GM12878 (cell line): ENCODE data around the gene S100A2. TPM values are rescaled to one million over a fixed set of nuclear protein-coding genes. Genes with fewer than 3 reads are reported as not detected.

ENCODE experiments used
- ATAC-seq: fragments of 200-7000 bp; cut with Tn5 transposase; 3 replicates; pipeline ENCODE4 v1.9.1; 2020; ENCODE audit warnings: mild to moderate bottlenecking, moderate library complexity
- BruUV-seq: library from RNA; stranded (reverse); fragments of 400-500 nt; replicated peaks from 2 replicates; lab custom pipeline; 2021; lab: Mats Ljungman, UMichigan
- CTCF ChIA-PET: fragments of 300-600 bp; sonication (Branson Sonifier 250); formaldehyde crosslinking; extraction: SDS; loops from one replicate; lab custom pipeline; 2021; ENCODE audit warnings: inconsistent platforms; lab: Yijun Ruan, JAX
- POLR2A ChIA-PET: fragments of 350-600 bp; formaldehyde crosslinking; extraction: SDS; loops from one replicate; lab custom pipeline; 2021; ENCODE audit warnings: inconsistent platforms; lab: Charles Lee
- RAD21 ChIA-PET: fragments of 300-600 bp; sonication (Branson Sonifier 250); formaldehyde crosslinking; loops from one replicate; lab custom pipeline; 2023; ENCODE audit warnings: antibody characterized with exemption; ENCODE audit not compliant: unreplicated experiment; lab: Charles Lee
- SMC1A ChIA-PET: fragments of 300-600 bp; sonication (Branson Sonifier 250); formaldehyde crosslinking; loops from one replicate; lab custom pipeline; 2023; ENCODE audit not compliant: unreplicated experiment, uncharacterized antibody; lab: Charles Lee
- DNase-seq: peaks from one replicate; pipeline ENCODE4 v3.0.0-alpha.2; 2011; ENCODE audit warnings: low read depth, low spot score
- FAIRE-seq: peaks from 3 replicates; lab custom pipeline; 2011; peaks lifted over from hg19 to GRCh38; lab: Jason Lieb, UNC
- H2AFZ ChIP-seq: 2 replicates; pipeline ENCODE4 v1.6.0; 2011; ENCODE audit warnings: low read depth, low read length, control low read depth; ENCODE audit not compliant: control insufficient read depth
- H3K27ac ChIP-seq: 2 replicates; pipeline ENCODE4 v1.5.1; 2011; ENCODE audit warnings: control low read depth; ENCODE audit not compliant: control insufficient read depth, insufficient read depth
- H3K27me3 ChIP-seq, 2 experiments: replicated peaks in 1 of 2; 2 replicates each; pipeline versions ENCODE4 v1.6.0 to v1.6.1; 2011; ENCODE audit warnings: low read length in 1 of 2; ENCODE audit not compliant: control insufficient read depth in 2 of 2, insufficient read depth in 2 of 2
- H3K36me3 ChIP-seq, 2 experiments: 2 replicates each; pipeline ENCODE4 v1.5.1; 2011; ENCODE audit warnings: low read length in 1 of 2; ENCODE audit not compliant: control insufficient read depth in 2 of 2, insufficient read depth in 2 of 2
- H3K4me1 ChIP-seq: 2 replicates; pipeline ENCODE4 v1.6.1; 2011; ENCODE audit warnings: mild to moderate bottlenecking, low read length, moderate library complexity, mixed read lengths; ENCODE audit not compliant: control insufficient read depth, insufficient read depth
- H3K4me2 ChIP-seq: 2 replicates; pipeline ENCODE4 v1.6.0; 2011; ENCODE audit warnings: control low read depth; ENCODE audit not compliant: control insufficient read depth, insufficient read depth
- H3K4me3 ChIP-seq: fragments of 200-600 bp; sonication (generic); 2 replicates; pipeline ENCODE4 v1.5.1; 2016
- H3K79me2 ChIP-seq: 2 replicates; pipeline ENCODE4 v1.6.0; 2011; ENCODE audit warnings: low read length; ENCODE audit not compliant: control insufficient read depth, insufficient read depth
- H3K9ac ChIP-seq: 2 replicates; pipeline ENCODE4 v1.8.0; 2011; ENCODE audit warnings: low read length, control low read depth, mixed read lengths; ENCODE audit not compliant: control insufficient read depth, insufficient read depth
- H3K9me3 ChIP-seq: replicated peaks from 3 replicates; pipeline ENCODE4 v1.5.1; 2011; ENCODE audit warnings: mild to moderate bottlenecking, low read length; ENCODE audit not compliant: control insufficient read depth, insufficient read depth
- H4K20me1 ChIP-seq: 2 replicates; pipeline ENCODE4 v1.6.0; 2011; ENCODE audit not compliant: control insufficient read depth, insufficient read depth
- DPF2 ChIP-seq: fragments of 450-650 bp; IDR thresholded peaks from 2 replicates; pipeline ENCODE4 v1.6.1; 2017; ENCODE audit warnings: mild to moderate bottlenecking
- IKZF1 ChIP-seq: fragments of 450-650 bp; conservative IDR thresholded peaks from 2 replicates; pipeline ENCODE4 v1.6.1; 2017; ENCODE audit warnings: antibody characterized with exemption, mild to moderate bottlenecking
- IRF3 ChIP-seq: fragments of 450-650 bp; IDR thresholded peaks from 2 replicates; pipeline ENCODE4 v1.6.1; 2014; ENCODE audit warnings: mild to moderate bottlenecking
- MEF2A ChIP-seq: IDR thresholded peaks from 2 replicates; pipeline ENCODE4 v1.6.1; 2011; ENCODE audit warnings: low read depth, mild to moderate bottlenecking, low read length, moderate library complexity; ENCODE audit not compliant: insufficient read depth
- MYB ChIP-seq: fragments of 150-350 bp; IDR thresholded peaks from 2 replicates; pipeline ENCODE4 v1.6.1; 2014; ENCODE audit warnings: mild to moderate bottlenecking, low read depth, low read length, borderline replicate concordance
- REST ChIP-seq: IDR thresholded peaks from 2 replicates; pipeline ENCODE4 v1.6.1; 2012; ENCODE audit warnings: mild to moderate bottlenecking, low read depth, low read length
- ZNF207 ChIP-seq: fragments of 450-650 bp; IDR thresholded peaks from 2 replicates; pipeline ENCODE4 v1.6.1; 2014; ENCODE audit warnings: antibody characterized with exemption, mild to moderate bottlenecking, borderline replicate concordance
- WGBS: methylation state at CpG from one replicate; pipeline ENCODE4 v1.1.6; 2016; ENCODE audit warnings: low lambda C conversion rate; ENCODE audit not compliant: insufficient replicate concordance, insufficient coverage; ENCODE audit errors: missing lambda C conversion rate; 5-methylcytosine and 5-hydroxymethylcytosine counted together
- in situ Hi-C: fragments of 300-500 bp; cut with MboI; formaldehyde crosslinking; loops from 9 replicates; pipeline ENCODE4 v1.14.3; 2018; ENCODE audit warnings: mixed read lengths
- intact Hi-C: fragments of 100-400 bp; cut with micrococcal nuclease; formaldehyde crosslinking; loops from one replicate; pipeline ENCODE4 v1.14.2; 2022; ENCODE audit not compliant: unreplicated experiment
- polyA plus RNA-seq, 11 experiments: library from polyadenylated mRNA; depleted of rRNA in 4 of 11; unstranded in 6 of 11; stranded (reverse) in 5 of 11; fragments of >200 nt; fragmentation: Nextera tagmentation in 4 of 11; fragmentation: Illumina TruSeq in 1 of 11; extraction: Ambion mirVana in 4 of 11; extraction: Trizol in 1 of 11; gene quantifications; 1 replicate in 1 of 11; 2 replicates in 10 of 11; pipeline versions ENCODE4 v1.2.1 to v1.2.3, GENCODE V29; 2011 to 2016; ENCODE audit warnings: inconsistent platforms in 2 of 11, missing spikeins in 2 of 11, low read depth in 1 of 11
- total RNA-seq, 4 experiments: library from RNA; depleted of rRNA in 3 of 4; stranded (reverse); fragments of >200 nt in 3 of 4; fragmentation: Illumina TruSeq in 1 of 4; extraction: Trizol in 1 of 4; gene quantifications; 2 replicates each; pipeline versions ENCODE4 v1.2.1 to v1.2.3, GENCODE V29; 2013 to 2021

The S100A2 gene
- total and polyA plus RNA-seq, 10 of the 15 experiments (the other 5 are each of a cell fraction or from before 2014, with no cell fraction given): 0.11 to 1.5 (median 0.59) TPM; not detected in 2

GRCh38 chr1:153608089-153608682 lies 42.5 kb upstream of the S100A2 start:
- no peaks in the 10 kb centered on the region for H3K79me2 ChIP-seq
- in situ Hi-C loops: no loop called here
- no peaks in the 10 kb centered on the region for H3K4me1 ChIP-seq

More at GRCh38 chr1:153608089-153608682, 42.5 kb upstream of the S100A2 start:
- H4K20me1 ChIP-seq: no peaks in the 10 kb centered on the region
- intact Hi-C loops: no loop called here
- no peaks in the 10 kb centered on the region for H3K36me3 ChIP-seq
- no peak overlapping the region for H3K27ac ChIP-seq
- no peak for ATAC-seq
- SMC1A ChIA-PET: no interaction called here
- H2AFZ ChIP-seq: no peak overlapping the region
- no peak for FAIRE-seq
- no peaks in the 10 kb centered on the region for H3K27me3 ChIP-seq
- BruUV-seq: no TSS peak
- no peak overlapping the region for H3K9ac ChIP-seq
- no peak for DNase-seq
- CTCF ChIA-PET: interaction anchor here (2.1 kb wide), 1 partner anchor 40 kb away, joined by 7 read pairs; no protein-coding TSS in a partner anchor
- no peak for TF ChIP-seq REST
- TF ChIP-seq MYB: no peak
- TF ChIP-seq IKZF1: no peak
- TF ChIP-seq DPF2: no peak
- no peak for TF ChIP-seq MEF2A
- no peak for TF ChIP-seq IRF3
- TF ChIP-seq ZNF207: no peak
- TF ChIP-seq, all 136 proteins: peak for 0
- Histone ChIP-seq H3K9me3 (no peaks in the 10 kb centered on the region), H3K4me3 (no peak overlapping the region), H3K4me2 (no peak overlapping the region)
- RAD21 ChIA-PET: interaction anchor here (0.6 to 1.2 kb wide), 2 partner anchors 10 to 153 kb away, joined by 3 read pairs; no protein-coding TSS in a partner anchor
- 50% methylated on average over 7 of the region's 7 CpGs for WGBS
- POLR2A ChIA-PET: interaction anchor here (0.6 kb wide), 1 partner anchor 88 kb away, joined by 3 read pairs; no protein-coding TSS in a partner anchor
